DMS79 (cell line): Measurements from ENCODE around the gene TRIML1.

Experiments
- DNase-seq: peaks from one replicate; lab custom pipeline; 2025; lab: John Stamatoyannopoulos, UW

The TRIML1 gene, protein sequence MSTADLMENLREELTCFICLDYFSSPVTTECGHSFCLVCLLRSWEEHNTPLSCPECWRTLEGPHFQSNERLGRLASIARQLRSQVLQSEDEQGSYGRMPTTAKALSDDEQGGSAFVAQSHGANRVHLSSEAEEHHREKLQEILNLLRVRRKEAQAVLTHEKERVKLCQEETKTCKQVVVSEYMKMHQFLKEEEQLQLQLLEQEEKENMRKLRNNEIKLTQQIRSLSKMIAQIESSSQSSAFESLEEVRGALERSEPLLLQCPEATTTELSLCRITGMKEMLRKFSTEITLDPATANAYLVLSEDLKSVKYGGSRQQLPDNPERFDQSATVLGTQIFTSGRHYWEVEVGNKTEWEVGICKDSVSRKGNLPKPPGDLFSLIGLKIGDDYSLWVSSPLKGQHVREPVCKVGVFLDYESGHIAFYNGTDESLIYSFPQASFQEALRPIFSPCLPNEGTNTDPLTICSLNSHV

DNA sequence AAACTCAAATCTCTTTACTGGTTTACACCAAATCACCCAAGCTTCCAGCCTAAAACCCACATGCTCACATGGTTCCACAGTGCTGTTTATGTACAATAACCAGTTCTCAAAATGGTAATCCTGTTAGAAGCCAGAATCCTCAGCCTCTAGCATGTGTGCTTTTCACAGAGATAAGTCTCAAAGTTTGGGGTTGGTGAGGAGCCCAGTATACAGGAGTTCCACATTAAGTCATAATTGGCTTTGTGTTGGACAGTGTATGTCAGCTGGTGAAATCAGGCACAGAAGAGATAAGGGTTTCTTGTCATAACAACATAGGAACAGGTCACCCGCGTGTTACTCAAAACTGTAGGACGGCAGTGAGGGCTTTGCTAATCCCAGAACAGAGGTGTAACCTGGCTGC, at the start of gene TRIML1:
Gene TRIML1, plus strand, starts transcription at position 301 of the 400 bp plus-strand sequence. CDS start 118 bp downstream, outside the sequence.
- no peak for DNase-seq

DNA sequence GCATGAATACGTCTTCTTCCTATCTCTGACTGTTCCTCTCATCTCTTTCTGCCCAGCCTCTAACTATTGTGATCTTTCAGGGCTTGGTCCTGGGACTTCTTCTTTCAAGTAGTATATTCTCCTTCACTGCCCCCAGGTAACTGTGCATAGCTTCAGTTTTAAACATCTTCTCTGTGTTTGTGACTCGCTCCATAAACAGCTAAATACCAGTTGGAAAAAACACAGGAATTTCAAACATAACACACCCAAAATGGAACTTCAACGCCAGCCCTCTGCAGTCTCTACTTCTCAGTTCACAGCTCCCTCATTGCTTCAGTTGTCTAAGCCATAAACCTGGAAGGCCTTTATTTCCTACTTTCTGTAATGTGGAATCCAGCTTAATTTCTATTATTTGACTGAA, 46.4 kb upstream of the TRIML1 start:
- no peak for DNase-seq

DNA sequence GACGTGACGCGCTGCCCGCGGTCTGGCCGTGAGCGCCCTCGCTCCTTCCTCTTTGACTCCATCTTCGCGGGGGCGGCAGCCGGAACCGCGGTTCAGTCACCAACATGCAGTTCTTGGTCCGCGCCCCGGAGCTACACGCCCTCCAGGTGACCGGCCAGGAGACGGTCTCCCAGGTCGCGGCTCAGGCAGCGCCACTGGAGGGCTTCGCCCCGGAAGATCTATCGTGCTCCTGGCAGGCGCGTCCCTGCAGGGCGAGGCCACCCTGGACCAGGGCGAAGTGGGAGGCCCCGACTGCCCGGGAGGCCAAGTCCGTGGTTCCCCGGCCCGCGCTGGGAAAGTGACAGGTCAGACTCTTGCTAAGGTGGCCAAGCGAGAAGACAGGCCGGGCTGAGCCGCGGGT, 32.8 kb upstream of the TRIML1 start:
- DNase-seq: no peak

DNA sequence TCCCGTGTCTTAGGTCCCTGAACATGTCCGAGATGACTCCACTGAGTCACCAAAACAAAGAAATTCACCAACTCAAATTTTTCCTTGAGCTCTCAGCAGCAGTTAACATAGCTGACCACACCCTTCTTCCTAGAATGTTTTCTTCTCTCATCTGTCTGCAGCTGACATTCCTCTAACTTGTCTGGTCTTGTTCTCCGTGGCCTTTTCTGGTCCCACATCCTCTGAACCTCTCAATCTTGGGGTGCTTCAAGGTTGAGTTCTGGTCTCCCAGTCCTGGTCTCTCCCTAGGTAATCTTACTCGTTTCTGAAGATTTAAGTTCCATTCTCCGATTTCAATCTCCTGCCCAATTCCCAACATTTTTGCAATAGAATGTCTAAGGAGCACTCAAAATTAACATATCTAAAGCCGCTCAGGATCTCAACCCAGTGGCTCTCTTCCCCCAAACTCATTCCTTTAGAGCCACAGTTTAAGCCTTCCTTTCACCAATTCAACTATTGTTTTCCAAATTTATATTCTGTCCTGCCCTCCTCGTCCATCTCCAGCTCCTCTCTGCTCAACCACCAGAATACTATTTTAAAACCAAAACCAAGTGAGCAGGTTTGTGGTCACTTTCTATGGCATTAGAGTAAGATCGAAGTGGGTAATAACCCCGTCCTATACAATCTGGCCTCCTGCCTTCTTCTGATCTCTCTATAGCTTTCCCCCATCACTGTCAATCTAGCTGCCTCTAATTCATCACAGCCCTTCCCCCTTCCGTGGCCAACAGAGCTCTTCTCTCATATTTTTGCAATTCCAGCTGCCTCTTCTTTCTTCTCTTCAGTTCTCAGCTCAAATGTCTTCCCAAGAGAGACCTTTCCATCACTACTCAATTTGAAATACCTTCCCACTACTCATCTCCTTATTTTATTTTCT, 31.1 kb upstream of the TRIML1 start:
- no peak for DNase-seq

DNA sequence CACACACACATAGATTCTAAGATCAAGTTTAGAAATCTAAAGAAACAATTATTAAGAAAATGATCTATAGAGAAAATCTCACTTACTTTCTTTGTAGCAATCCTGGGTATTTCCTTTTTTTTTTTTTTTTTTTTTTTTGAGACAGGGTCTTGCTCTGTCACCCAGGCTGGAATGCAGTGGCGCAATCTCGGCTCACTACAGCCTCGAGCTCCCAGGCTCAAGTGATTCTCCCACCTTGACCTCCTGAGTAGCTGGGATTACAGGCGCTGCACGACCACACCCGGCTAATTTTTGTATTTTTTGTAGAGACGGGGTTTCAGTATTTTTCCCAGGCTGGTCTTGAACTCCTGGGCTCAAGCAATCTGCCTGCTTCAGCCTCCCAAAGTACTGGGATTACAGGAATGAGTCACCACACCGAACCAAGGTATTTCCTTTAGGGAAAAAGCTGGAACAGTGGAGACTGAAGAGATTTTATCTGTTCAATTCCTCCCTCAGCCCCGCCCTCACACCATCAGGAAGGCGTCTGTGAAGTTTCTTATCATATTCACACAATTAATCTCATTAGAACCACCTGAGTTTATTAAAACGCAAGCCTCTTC, 30.0 kb upstream of the TRIML1 start, which contains the start of gene TRIML2:
Gene TRIML2, minus strand, starts transcription at position 447 of the 599 bp plus-strand sequence. CDS start 4,235 bp downstream, outside the sequence.
- DNase-seq: no peak

DNA sequence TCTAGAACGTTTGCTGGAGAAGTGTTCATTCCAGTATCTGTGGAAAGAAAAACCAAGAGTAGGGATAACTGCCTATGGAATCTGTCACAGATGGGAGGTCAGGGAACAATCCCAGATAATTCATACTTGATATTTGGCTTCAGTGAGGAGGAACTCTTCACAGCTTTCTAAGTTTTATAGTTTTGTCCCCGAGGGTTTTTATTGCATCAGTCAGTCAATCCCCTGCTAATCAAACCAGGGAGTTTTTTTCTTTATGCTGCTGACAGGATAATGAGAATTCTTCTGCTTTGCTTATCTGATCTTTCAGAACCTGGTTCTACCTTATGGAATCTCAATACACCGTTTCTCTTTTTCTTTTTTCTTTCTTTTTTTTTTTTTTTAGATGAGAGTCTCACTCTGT, 29.2 kb upstream of the TRIML1 start:
- DNase-seq: no peak

DNA sequence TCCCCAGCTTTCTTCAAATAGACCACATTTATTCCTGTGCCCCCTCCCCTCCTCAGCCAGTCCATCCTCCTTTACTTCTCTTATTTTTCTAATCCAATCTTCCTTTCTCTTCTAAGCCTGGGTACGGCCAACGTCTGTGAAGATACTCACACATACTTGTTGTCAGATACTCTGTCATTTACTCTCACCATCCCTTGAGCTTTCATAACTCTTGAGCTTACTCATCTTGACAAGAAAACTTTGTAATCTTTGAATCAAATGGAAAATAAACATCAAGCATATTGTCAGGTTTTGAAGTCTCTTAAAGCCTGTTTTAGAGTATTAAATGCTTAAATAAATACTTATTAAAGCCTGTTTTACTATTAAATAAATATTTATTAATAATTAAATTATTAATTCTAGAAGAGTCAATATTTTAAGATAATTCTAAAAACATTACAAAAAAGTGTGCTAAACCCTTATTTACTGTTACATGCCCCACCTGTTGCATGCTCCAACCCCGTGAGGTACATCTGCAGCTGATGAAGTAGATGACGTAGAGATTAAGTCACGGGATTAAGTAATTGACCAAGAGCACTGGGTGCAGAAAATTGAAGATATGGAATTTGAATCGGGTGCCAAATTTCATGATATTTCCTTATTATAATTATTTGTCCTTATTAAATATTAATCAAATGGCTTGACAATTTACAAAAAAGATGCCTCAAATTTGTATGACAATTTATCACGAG, 28.3 kb upstream of the TRIML1 start:
- DNase-seq: no peak

DNA sequence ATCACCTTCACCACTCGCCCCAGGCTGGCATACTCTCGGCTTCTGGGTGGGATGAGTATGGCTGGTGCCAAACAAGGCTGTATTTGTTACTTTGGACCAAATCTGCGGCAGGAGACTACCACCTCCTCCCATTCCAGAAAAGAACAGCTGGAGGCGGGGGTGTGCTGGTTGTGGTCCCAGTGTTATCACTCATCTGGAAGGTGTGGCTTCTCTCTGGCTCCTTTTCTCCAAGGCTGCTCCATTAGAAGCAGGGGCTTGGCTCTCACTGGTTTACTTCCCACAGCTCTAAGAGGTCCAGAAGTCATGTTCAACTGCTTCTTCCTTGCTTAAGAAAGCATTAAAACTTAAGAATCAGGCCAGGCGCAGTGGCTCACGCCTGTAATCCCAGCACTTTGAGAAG, 27.3 kb upstream of the TRIML1 start:
- no peak for DNase-seq

DNA sequence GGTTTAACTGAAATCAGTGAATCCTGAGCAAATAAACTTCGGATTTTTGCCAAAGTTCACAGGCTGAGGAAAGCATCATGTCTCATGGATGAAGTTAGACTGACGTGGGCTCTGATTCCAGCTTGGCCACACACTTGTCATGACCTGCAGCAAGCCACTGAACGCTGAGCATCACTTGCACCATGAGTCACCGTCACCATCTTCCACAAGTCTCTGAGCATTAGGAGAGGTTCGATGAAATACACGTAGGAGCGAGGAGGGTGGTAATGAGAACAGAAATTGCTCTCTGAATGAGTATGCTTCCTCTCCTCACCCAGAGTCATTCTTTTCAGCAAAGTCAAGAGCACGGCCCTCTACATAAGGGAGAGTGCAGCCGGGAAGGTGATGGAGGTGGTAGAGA, 26.1 kb upstream of the TRIML1 start:
- no peak for DNase-seq

DNA sequence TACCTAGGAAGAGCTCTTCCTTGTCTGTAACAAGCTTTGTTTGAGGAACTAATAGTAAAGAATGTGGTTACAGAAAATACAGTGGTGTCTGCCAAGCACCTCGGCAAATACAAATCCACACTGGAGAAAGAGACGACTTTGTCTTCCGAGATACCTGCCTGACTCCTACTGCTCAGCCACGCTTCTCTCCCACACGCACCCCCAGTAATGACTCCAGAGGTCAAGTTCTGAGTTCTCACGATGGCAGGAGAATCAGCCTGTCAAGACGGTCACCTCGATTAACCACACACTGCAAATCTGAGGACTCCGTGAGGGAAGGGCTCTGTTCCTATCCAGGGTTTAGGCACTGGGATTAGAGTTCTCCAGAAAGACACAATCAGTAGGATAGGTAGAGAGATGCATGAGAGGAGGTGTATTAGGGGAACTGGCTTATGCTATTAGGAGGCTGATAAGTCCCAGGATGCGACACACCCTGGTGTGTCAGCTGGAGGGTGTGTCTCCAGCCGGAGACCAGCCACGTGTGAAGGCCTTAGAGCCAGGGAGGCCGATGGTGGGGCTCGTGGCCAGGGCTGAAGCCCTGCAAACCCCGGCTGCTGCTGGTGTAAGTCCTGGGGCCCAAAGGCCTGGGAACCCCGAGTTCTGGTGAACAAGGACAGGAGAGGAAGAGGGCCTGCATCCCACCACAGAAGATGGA, 21.5 kb upstream of the TRIML1 start:
- DNase-seq: no peak

DNA sequence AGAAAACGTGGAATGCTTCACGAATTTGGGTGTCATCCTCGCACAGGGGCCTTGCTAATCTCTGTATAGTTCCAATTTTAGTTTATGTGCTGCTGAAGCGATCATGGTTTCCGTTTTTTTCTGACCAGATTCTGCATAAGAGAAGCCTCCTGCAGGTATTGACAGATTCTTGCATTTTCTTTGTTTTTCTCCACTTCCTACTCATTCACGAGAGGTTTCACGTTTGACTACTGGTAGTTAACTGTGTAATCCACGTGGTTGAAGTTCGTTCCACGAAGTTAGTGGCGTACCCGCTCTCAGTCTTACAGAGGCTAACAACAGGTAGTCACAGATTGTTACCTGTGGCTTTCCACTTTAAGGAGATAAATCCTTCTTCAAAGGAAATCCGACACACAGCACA, 17.7 kb upstream of the TRIML1 start:
- DNase-seq: no peak

DNA sequence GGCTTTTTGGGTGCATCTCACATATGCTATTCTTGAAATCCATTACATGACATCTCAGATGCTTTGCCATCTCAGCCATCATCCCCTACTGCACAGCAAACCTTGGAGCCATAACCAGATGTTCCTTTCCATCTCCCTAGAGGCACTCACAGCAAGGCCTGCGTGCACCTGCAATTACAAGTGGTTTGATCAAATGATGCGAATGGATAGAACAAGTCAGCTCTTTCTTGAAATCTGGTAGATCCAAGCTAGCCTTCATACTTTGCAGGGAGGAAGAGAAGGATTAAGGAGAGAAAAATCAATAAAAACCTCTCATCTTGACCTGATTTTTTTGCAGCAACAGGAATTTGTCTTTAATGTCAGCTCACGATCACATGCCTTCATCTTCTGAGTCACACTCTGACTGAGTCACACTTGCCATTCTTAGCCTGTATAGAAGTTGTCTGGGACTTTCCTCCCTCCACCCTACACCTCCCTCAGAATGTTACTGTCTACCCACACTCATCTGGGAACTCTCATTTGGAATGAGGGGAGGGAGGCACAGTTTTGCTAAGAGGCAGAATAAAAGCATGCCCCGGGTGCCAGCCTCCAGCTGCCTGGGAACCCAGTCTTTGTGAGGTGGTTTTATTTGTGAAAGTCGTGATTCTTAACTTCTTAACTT, 11.9 kb upstream of the TRIML1 start:
- DNase-seq: no peak

DNA sequence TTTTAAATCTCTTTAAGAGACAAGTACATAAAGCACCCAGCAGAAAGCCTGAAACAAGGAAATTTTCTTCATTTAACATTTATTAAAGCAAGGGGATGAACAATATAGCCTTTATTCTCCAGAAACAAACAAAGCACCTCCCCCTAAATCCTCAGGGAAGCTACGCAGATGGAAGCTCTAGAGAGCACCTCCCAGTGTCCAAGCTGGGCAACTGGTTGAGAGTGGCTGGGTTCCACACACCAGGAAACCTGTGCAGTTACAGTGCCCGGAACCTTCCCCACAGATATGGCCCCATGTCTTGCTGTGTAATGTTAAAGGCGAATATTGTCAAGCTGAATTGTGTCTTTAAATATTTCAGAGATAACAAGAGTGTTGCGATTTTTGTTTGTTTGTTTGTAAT, 8.9 kb upstream of the TRIML1 start:
- DNase-seq: no peak

DNA sequence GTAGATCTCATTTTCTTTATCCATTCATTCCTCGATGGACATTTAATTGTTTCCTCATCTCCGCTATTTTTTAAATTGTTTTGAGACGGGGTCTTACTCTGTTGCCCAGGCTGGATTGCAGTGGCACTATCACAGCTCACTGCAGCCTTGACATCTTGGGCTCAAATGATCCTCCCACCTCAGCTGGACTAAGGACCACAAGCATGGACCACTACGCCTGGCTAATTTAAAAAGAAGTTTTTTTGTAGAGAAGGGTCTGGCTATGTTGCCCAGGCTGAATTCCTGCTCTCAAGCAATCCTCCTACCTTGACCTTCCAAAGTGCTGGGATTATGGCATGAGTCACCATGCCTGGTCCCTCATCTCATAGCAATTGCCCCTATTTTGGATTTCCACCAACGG, 7.0 kb upstream of the TRIML1 start:
- no peak for DNase-seq

DNA sequence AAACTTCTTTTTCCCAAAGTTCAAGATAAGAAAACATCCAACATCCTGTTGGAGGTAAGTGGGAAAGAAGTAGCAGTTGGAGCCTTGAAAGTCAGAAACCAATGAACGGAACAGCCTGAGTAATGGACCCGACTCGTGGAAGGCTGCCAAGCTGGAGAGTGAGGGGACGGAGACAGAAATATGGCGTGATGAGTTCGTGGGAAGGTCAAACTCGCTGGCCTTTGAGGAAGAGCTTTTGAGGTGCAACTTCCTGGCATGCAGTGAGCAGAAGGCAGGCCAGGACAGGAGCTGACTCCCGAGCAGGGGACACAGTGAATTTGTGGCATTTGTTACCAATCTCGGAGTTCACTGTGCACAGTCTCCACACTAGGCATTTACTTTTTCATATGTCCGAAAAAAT, 1.0 kb upstream of the TRIML1 start:
- DNase-seq: no peak

DNA sequence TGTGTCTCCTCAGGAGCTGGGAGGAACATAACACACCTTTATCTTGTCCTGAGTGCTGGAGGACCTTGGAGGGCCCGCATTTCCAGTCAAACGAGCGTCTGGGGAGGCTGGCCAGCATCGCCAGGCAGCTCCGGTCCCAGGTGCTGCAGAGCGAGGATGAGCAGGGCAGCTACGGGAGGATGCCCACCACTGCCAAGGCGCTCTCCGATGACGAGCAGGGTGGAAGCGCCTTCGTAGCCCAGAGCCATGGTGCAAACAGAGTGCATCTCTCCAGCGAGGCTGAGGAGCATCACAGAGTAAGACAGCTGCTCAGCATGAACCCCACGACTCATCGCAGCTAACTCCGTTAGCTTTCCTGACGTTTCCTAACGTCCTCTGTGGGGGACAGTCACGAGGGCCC, 430 bp downstream of the TRIML1 start:
- no peak for DNase-seq

DNA sequence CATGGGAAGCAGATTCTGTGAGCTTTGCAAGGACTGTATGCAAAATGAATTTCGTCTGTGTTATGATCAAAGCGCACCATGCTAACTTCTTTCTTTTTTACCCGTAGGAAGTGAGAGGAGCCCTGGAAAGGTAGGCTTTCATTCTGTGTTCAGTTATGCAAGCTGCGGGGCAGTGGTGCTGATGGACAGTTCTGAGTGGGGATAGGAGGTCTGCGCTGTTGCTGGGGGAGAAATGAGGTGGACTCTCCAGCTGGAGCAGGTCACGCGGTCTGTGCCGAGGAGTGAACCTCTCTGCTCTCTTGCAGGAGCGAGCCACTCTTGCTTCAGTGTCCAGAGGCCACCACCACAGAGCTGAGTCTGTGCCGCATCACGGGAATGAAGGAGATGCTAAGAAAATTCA, 4.5 kb downstream of the TRIML1 start:
- DNase-seq: no peak

DNA sequence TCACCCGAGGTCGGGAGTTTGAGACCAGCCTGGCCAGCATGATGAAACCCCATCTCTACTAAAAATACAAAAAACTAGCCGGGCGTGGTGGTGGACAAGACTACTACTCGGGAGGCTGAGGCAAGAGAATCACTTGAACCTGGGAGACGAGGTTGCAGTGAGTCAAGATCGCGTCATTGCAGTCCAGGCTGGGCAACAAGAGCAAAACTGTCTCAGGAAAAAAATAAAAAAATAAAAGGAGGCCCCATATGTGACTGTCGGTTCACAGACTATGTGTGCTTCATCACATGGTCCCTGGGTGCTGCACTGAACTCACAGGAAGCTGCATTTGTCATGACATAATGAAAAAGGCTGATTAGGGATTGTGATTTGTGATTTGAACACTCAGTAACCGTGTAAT, 6.4 kb downstream of the TRIML1 start:
- no peak for DNase-seq

DNA sequence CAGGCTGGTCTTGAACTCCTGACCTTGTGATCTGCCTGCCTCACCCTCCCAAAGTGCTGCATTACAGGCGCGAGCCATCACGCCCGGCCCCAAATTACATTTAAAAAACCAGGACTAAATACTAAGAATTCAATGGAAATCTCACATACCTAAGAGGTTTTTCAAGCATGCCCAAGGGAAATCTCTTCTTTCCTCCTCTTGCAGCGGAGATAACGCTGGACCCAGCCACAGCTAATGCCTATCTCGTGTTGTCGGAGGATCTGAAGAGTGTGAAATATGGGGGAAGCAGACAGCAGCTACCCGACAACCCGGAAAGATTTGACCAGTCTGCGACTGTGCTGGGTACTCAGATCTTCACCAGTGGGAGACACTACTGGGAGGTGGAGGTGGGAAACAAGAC, 7.4 kb downstream of the TRIML1 start:
- no peak for DNase-seq

DNA sequence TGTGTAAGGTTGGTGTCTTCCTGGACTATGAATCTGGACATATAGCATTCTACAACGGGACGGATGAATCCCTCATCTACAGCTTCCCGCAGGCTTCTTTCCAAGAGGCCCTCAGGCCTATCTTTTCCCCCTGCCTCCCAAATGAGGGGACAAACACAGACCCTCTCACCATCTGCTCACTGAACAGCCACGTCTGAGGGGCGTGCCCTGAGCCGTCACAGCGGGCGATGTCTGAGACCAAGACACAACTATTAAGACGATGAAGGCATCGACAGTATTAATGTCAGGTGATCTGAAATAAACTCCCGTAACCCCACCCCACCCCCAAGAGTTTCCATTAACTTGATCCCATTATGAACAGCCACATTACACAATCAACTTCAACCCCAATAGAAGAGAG, 7.9 kb downstream of the TRIML1 start:
- no peak for DNase-seq

DNA sequence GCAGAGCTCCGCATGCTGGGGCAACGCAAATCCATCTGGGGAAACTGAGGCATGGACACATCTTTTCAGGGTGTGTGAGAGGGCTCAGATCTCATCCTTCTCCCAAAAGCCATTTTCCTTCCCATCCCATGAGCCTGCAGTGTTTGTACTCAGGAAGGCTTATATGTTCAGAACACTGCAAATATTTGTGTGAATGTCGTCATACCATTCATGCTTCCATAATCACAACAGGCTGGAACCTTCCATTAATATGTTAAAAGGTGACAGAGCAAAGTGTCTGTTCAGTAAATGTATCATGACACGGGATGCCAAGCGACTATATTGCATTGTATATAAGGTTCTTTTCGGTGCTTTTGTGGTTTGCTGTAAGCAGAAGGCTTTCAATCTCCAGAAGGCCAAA, 8.5 kb downstream of the TRIML1 start:
- DNase-seq: no peak
